T-helper 2 cell treated with Interferon-gamma antibody and Interleukin-4, amounts not matched to agents 100 ng/mL and 5 ng/mL, for 36 hours (primary cell): ENCODE measurements around the gene CNPY1. TPM values are rescaled to one million over a fixed set of nuclear protein-coding genes. Genes with fewer than 3 reads are reported as not detected.

Experiments used
- intact Hi-C: fragments of 100-400 bp; cut with micrococcal nuclease; formaldehyde crosslinking; loops from one replicate; pipeline ENCODE4 v1.15.1; 2023
- total RNA-seq: library from RNA; stranded (reverse); gene quantifications from 2 replicates; pipeline ENCODE4 v1.2.3, GENCODE V29; 2022

The CNPY1 gene
- total RNA-seq, 1 donor from 2014 or later, result not detected

DNA sequence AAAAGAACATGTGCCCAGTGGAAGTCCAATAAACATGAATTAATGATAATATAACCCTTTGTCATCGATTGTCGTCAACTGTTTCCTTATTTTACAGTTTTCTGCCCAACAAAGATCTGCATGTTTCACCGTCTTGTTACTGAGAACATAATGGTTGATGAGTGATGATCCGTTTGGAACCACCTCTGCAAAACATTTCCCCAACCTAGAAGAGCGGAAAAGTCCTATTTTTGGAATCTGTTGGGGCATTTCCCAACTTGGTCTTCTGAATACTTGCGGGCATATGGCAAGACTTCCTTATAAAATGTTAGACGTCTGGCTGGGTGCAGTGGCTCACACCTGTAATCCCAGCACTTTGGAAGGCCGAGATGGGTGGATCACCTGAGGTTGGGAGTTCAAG is 32.1 kb downstream of the CNPY1 start:
- intact Hi-C loops, result no loop called here

GRCh38 chr7:155513543-155514285 is 32.6 kb downstream of the CNPY1 start:
- intact Hi-C loops, result no loop called here

DNA sequence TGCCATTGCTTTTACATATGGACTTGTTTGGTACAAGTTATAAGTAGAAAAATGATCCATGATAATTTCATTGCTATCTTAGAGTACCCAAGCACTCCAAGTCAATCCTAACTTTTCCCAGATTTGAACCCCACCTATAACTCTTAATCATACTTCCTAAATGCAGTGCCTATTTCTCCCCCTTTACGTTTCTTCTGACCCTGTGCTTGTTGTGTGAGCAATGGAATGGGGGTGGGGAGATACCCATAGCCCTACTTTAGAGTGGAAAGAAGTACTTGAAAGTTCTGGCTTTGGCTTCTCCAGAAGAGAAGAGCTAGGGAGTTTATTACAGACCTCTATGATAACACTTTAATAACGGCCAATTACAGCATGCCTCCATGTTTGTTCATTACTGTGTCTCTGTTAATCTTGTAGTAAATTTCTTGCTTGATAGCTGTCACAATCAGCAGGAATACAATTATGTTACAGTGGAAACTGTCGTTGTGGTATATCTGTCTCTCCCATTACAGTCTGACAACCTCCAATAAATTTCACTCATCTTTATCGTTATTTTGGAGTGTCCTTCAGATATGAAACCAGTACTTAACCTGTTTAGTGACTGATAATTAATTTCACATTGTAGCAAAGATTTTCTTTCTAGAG is 34.0 kb downstream of the CNPY1 start:
- intact Hi-C loops, result loop anchor here (1.0 kb wide), 1 partner anchor 20 kb away; no protein-coding TSS in a partner anchor

GRCh38 chr7:155511702-155511996 is 34.7 kb downstream of the CNPY1 start:
- intact Hi-C loops, result no loop called here

GRCh38 chr7:155510975-155511701 is 35.2 kb downstream of the CNPY1 start:
- intact Hi-C loops, result loop anchor here (1.0 kb wide), 1 partner anchor 134 kb away; no protein-coding TSS in a partner anchor

DNA sequence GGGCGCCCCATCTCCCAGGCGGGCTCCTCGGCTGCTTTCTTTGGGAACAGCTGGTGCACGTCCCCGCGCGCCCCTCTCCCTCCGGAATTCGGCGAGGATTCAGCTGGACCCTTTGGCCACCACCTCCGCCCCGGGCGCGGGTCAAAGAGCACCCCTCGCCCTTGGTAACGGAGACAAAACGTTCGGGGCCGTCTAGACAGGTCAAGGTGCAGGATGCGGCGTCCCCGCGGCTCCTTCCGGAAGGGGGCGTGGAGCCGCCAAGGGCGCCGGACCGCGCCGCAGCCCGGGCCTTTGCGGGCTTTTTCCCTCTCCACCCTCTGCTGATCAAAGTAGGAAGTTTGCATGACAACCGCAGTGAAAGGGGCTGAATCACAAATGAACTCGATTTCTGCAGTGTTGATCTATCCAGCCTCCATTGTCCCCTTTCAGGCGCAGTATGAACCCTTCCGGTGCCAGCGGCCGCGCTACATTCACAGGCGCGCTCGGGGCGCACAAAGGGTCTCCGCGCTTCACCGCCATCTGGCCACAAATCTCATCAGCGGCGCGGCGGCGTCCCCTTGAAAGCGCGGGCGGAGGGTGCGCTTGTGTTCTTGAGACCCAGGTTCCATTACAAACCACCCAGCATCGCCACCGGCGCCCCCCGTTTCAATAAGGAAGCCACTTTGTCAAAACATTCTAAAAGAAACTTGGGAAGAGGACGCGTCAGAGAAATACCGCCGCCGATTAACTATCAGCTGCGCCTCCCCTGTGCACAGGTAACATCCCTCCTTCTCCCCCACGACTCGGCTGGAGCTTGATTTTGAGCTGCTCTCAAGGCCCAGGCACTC is 36.4 kb downstream of the CNPY1 start:
- intact Hi-C loops, result loop anchor here (1.0 to 5.0 kb wide), 4 partner anchors 59 to 1491 kb away; no protein-coding TSS in a partner anchor

GRCh38 chr7:155509359-155509724 is 37.0 kb downstream of the CNPY1 start:
- intact Hi-C loops, result loop anchor here (2.0 to 5.0 kb wide), 3 partner anchors 59 to 1491 kb away; no protein-coding TSS in a partner anchor

GRCh38 chr7:155508376-155509358 is 37.7 kb downstream of the CNPY1 start:
- intact Hi-C loops, result loop anchor here (2.0 to 5.0 kb wide), 3 partner anchors 58 to 1492 kb away; no protein-coding TSS in a partner anchor

DNA sequence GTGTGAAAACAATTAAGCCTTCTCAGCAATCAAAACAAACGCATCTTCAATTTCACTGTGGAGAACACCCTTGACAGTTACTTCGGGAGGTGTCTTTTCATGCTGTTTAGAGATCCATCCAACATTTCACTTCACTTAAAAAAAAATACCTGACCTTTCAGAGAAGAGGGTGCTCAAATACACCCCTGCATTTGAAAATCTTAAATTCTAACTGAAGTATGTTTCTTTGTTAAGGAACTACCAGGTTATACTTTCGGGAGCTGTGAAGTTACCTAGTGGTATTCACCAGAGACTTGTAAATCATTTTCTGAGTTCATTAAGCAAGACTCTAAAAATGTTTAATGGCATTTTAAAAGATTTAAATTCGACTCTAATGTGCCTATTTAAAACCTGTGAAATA is 38.8 kb downstream of the CNPY1 start:
- intact Hi-C loops, result loop anchor here (2.0 to 5.0 kb wide), 2 partner anchors 39 to 300 kb away; no protein-coding TSS in a partner anchor

DNA sequence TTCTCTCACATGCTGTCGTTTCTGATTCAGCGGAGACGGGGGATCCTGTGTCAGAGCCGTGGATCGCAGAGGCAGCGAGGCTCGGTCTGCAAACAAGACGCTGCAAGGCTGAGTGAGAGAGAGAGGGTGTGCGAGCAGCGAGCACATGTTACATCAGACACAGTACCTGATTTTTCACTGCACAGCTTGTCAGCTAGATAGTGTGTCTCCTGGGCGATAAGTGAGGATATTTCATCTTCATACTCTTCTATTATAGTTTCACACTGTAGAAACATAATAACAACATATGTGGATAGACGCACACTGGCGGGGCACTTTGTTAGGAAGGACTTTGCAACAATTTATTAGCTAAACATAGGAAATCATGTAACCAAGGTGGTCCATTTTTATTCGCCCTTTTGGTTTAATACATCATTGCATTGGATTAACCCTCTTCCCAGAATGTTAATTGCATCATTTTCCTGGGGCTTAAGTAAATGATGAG is 39.5 kb downstream of the CNPY1 start:
- intact Hi-C loops, result loop anchor here (2.0 to 5.0 kb wide), 2 partner anchors 38 to 300 kb away; no protein-coding TSS in a partner anchor

DNA sequence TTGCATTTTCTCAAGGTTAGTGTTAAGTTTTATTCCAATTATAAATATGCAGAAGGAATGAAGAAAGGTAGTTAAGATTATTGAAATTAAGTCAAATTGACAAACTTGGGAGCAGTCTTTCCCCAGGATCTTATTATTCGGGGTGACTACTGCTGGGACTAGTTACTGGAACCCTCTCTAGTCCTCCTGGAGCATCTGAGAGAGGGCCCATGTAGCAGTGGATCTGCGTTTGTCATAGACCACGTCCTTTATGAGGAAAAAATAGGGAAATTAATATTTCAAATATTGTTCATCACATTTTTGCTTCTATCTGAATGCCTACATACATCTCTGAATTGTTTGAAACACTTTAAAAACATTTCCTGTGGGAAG is 41.0 kb downstream of the CNPY1 start:
- intact Hi-C loops, result loop anchor here (5.0 kb wide), 1 partner anchor 302 kb away; no protein-coding TSS in a partner anchor

DNA sequence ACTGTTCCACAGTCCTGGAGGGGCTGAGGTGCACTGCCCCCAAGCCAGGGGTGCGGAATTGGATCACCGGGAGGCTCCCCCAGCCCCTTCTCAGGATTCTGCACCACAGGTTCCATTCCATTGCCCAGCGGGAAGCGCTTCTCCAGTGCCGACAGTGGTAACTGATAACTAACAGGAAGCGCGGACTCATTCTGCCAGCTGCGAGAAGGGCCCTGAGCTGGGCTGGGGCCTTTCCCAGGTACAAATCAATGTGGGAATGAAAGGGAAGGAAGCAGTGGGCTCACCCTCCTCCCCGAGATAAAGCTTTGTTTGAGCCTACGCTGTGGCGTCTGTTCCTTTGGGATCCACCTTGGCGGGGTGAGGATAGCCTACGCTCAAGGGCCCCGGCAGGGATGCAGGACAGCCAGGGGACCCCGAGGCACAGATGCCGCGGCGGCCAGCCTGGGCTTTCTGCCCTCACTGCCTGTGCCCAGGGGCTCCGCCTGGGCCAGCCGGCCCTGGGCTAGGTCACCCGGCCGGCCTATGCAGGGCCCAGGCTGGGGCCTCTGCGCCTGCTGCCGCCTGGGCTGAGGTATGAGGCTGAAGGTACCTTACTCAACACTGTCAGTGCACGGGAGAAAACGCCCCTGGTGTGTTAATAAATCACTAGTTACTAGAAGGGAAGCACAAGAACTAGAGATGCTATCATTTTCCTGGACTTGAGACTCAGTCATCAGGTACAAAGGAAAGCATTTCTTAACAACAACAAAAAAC is 49.0 kb downstream of the CNPY1 start:
- intact Hi-C loops, result no loop called here

- intact Hi-C loops, result no loop called here
Measured at GRCh38 chr7:155496267-155497005, 49.9 kb downstream of the CNPY1 start.

- intact Hi-C loops, result no loop called here
Measured at GRCh38 chr7:155495440-155496248, 50.7 kb downstream of the CNPY1 start.

DNA sequence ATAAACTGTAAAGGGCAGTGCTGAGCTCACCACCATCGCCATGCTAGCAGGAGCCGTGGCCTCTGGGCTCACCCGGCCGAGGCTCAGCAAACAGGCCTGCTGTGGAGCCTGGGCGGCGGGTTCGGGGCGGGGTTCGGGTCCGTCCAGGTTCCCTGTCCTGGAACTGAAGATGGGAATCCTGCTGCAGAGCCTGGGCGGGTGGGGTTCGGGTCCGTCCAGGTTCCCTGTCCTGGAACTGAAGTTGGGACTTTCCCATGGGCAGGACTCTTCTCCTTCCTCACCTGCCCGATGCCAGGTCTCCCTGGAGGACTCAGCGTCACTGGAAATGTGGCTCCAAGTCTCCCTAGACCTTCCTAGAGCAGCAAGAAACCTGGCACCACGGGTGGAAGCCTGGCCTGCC is 51.8 kb downstream of the CNPY1 start:
- intact Hi-C loops, result no loop called here

GRCh38 chr7:155493744-155494538 is 52.4 kb downstream of the CNPY1 start:
- intact Hi-C loops, result no loop called here

DNA sequence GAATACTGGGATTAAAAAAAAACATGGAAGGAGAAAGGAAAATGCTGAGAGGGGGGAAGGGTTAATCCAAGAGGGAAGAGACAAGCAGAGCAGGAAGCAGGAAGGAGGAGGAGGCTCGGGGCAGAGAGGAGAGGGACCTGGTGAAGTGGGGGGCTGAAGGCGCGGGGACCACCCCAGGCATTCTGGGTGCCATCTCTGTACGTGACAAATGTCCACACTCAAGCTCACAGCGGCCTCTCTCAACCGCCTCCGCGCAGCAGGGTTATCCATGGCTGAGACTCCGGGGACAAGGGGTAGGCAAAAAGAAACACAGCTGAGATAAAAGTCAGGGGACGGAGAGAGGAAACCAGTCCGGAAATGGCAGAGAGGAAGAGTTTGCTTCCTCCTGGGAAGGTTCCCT is 54.5 kb downstream of the CNPY1 start:
- intact Hi-C loops, result no loop called here
